GM12872 (cell line): ENCODE data around the gene RAB8B.

Source experiments
- CTCF ChIP-seq: IDR thresholded peaks from 3 replicates; pipeline ENCODE4 v1.5.1; 2011; ENCODE audit warnings: low read depth, mild to moderate bottlenecking, low read length, moderate library complexity; ENCODE audit not compliant: insufficient read depth

The RAB8B gene

DNA sequence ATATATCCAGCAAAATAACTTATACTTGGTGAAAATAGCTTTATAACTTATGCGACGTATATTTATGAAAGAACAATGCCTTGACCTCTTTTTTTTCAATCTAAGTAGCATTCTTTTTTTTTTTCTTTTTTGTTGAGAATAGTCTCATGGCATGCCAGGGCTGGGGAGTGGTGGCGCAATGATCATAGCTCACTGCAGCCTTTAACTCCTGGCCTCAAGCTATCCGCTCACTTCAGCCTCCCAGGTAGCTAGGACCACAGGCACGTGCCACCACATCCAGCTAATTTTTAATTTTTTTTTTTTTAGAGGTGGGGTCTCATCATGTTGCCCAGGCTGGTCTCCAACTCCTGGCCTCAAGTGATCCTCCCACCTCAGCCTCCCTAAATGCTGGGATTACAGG, 43.5 kb downstream of the RAB8B start:
- TF ChIP-seq CTCF, result no peak

GRCh38 chr15:63233667-63234423, 44.4 kb downstream of the RAB8B start:
- TF ChIP-seq CTCF, result no peak

- no peak for TF ChIP-seq CTCF
Observed at GRCh38 chr15:63234451-63234870, 45.1 kb downstream of the RAB8B start.

GRCh38 chr15:63236272-63236671, 46.9 kb downstream of the RAB8B start:
- TF ChIP-seq CTCF, result no peak

DNA sequence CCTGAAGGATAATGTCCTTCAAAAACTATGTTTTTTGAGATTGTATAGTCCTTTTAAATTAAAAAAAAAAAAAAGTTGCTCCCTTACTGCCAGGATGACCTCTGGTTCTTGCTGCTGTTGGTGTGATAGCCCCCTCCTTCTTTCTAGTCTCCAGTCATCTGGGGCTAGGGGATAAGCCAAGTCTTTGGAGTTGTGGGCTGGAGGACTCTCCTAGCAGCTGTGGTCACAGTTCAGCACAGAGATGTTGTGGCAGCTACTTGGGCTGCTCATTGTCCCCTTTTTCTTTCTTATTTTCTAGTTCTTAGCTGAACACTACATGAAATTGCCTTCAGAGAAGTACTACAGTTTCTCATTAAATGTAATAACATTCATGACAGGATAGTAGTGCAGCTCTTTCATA, 48.8 kb downstream of the RAB8B start:
- no peak for TF ChIP-seq CTCF

GRCh38 chr15:63238796-63239195, 49.4 kb downstream of the RAB8B start:
- TF ChIP-seq CTCF, result no peak

- no peak for TF ChIP-seq CTCF
Observed at GRCh38 chr15:63240109-63240508, 50.7 kb downstream of the RAB8B start.

DNA sequence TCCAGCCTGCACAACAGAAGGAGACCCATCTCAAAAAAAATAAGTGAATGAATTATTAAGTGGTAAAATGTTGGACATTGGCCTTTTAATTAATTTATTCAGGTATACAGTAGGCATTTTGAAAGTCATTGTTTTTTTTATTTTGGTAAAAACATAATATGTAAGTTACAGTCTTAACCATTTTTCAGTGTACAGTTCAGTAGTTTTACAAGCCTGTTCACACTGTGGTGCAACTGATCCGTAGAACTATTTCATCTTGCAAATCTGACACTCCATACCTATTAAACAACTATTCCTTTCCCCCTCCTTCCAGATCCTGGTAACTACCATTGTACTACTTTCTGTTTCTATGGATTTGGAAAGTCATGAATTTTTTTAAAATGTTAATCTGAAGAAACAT, 51.9 kb downstream of the RAB8B start:
- TF ChIP-seq CTCF, result no peak
